Fibroblast of gingiva (primary cell): Measurements from ENCODE around the gene PRKACA.
"Not testable (repeated sequence)": the region's sequence is repeated elsewhere in the genome, so short reads cannot be mapped to it uniquely, and the experiment has no call there.

Experiments
- DNase-seq: peaks from one replicate; pipeline ENCODE4 v3.0.0-alpha.2; 2011; ENCODE audit warnings: low read depth

PRKACA gene

GRCh38 chr19:14147797-14148605, 30.4 kb upstream of the PRKACA start:
- peak; percentile 53 for DNase-seq

- DNase-seq = peak; percentile 60
Observed at GRCh38 chr19:14146789-14147216, 29.2 kb upstream of the PRKACA start.

GRCh38 chr19:14146169-14146568, 28.6 kb upstream of the PRKACA start:
- not testable (repeated sequence) for DNase-seq

- DNase-seq = no peak
Observed at GRCh38 chr19:14145381-14145780, 27.8 kb upstream of the PRKACA start.

- DNase-seq = no peak
Observed at GRCh38 chr19:14142262-14143190, 25.0 kb upstream of the PRKACA start.

GRCh38 chr19:14141041-14141440, 23.5 kb upstream of the PRKACA start:
- no peak for DNase-seq

GRCh38 chr19:14139944-14140343, 22.4 kb upstream of the PRKACA start:
- no peak for DNase-seq

- DNase-seq = no peak
Observed at GRCh38 chr19:14138576-14139265, 21.2 kb upstream of the PRKACA start.

- DNase-seq = peak; percentile 100
Observed at GRCh38 chr19:14136509-14137281, 19.1 kb upstream of the PRKACA start, which contains the start of gene ASF1B. ASF1B (minus strand) TSS chr19:14136589; CDS start chr19:14136456, 133 bp downstream.

- no peak for DNase-seq
Observed at GRCh38 chr19:14135985-14136508, 18.5 kb upstream of the PRKACA start.

GRCh38 chr19:14135355-14135754, 17.8 kb upstream of the PRKACA start:
- no peak for DNase-seq

GRCh38 chr19:14127929-14128509, 10.5 kb upstream of the PRKACA start:
- peak; percentile 66 for DNase-seq

GRCh38 chr19:14127176-14127575, 9.6 kb upstream of the PRKACA start:
- no peak for DNase-seq

- DNase-seq = no peak
Observed at GRCh38 chr19:14122924-14123323, 5.4 kb upstream of the PRKACA start.

- no peak for DNase-seq
Observed at GRCh38 chr19:14120497-14120780, 2.9 kb upstream of the PRKACA start.

GRCh38 chr19:14119644-14120496, 2.3 kb upstream of the PRKACA start:
- no peak for DNase-seq

- peak; percentile 15 for DNase-seq
Observed at GRCh38 chr19:14119146-14119545, 1.6 kb upstream of the PRKACA start.

GRCh38 chr19:14118165-14119051, 846 bp upstream of the PRKACA start:
- DNase-seq = peak; percentile 97
